ENCODE data around the gene PLXNB2.

PLXNB2 gene

DNA sequence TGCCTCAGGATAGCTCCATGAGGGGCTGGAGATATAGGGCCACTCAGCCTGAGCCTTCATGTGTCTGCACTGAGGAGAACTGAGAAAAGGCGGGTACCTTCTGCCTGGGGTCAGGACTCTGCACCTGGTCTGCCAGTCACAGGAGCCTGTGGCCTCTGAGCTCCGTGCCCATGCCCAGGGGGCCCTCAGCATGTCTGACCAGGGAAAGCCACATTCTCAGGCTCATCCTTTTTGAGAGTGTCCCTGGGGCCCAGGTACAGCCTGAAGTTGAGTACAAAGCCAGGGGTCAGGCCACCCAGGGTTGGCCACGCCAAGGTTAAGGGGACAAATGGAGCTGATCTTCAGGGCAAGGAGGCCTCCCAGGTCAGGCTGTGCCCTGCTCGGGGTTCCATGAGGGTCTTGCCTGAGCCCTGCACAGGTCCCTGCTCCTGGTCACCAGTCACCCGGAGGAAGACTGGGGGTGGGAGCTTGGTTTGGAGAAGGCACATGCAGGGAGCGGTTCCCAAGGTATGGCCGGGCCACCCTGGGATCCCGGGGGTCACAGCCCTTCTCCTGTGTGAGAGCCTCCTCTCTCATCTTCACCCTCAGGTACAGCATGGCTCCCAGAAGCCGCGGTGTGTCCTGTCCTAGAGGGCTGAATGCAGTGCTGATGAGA is 13.4 kb upstream of the PLXNB2 start:
- H3K27ac ChIP-seq (ENCODE audit: low read length), result no peak overlapping the region
- DNase-seq, result no peak
- no peak overlapping the region for H3K9ac ChIP-seq (ENCODE audit: low read length)
- H4K20me1 ChIP-seq (ENCODE audit: insufficient read depth, low read length), result no peaks in the 10 kb centered on the region
- H3K27me3 ChIP-seq (replicated peaks; ENCODE audit: insufficient read depth, low read length), result no peaks in the 10 kb centered on the region
- H3K4me2 ChIP-seq (ENCODE audit: low read depth, low read length), result no peak overlapping the region
- no peak overlapping the region for H3K4me3 ChIP-seq (ENCODE audit: low read length)
- H3K79me2 ChIP-seq (ENCODE audit: low read length), result no peaks in the 10 kb centered on the region
- H2AFZ ChIP-seq (ENCODE audit: low read length), result no peak overlapping the region
- H3F3A ChIP-seq (ENCODE audit: insufficient read depth, low read length), result no peaks in the 10 kb centered on the region
- TF ChIP-seq EZH2phosphoT487 (IDR thresholded peaks at IDR 0.05; ENCODE audit: low read length) (no peak), EZH2 (optimal IDR thresholded peaks at IDR 0.05; ENCODE audit: low read depth, low read length) (no peak)
- TF ChIP-seq, protein P1, sequence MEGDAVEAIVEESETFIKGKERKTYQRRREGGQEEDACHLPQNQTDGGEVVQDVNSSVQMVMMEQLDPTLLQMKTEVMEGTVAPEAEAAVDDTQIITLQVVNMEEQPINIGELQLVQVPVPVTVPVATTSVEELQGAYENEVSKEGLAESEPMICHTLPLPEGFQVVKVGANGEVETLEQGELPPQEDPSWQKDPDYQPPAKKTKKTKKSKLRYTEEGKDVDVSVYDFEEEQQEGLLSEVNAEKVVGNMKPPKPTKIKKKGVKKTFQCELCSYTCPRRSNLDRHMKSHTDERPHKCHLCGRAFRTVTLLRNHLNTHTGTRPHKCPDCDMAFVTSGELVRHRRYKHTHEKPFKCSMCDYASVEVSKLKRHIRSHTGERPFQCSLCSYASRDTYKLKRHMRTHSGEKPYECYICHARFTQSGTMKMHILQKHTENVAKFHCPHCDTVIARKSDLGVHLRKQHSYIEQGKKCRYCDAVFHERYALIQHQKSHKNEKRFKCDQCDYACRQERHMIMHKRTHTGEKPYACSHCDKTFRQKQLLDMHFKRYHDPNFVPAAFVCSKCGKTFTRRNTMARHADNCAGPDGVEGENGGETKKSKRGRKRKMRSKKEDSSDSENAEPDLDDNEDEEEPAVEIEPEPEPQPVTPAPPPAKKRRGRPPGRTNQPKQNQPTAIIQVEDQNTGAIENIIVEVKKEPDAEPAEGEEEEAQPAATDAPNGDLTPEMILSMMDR (IDR thresholded peaks at IDR 0.05; ENCODE audit: low read length), result no peak
- H3K9me2 ChIP-seq (replicated peaks; ENCODE audit: insufficient read depth, low read length), result no peaks in the 10 kb centered on the region
- no peaks in the 10 kb centered on the region for H3K36me3 ChIP-seq (replicated peaks; ENCODE audit: insufficient read depth, low read length)
- H3K4me1 ChIP-seq (ENCODE audit: low read length), result peaks cover 6% of the 10 kb centered on the region
- H3K9me3 ChIP-seq (replicated peaks; ENCODE audit: insufficient read depth, low read length), result no peaks in the 10 kb centered on the region

DNA sequence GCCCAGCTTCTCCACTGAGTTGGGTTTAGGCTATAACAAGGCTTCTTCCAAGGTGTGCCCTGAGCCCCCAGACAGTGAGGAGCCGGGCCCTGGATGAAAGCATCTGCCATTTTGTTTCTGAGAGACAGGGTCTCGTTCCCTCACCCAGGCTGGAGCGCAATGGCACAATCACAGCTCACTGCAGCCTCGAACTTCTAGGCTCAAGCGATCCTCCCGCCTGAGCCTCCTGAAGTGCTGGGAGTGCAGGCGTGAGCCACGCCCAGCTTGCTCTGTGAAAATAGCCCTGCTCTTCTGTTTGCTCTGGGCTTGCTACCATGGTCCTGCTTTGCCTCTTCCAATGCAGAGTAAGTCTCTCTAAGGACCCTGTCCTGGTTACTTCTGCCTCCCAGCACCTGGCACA is 12.7 kb upstream of the PLXNB2 start:
- no peak for TF ChIP-seq EZH2 (optimal IDR thresholded peaks at IDR 0.05; ENCODE audit: low read depth, low read length)
- TF ChIP-seq, protein P1 (IDR thresholded peaks at IDR 0.05; ENCODE audit: low read length), result no peak
- no peak for TF ChIP-seq EZH2phosphoT487 (IDR thresholded peaks at IDR 0.05; ENCODE audit: low read length)
- no peak overlapping the region for H3K4me3 ChIP-seq (ENCODE audit: low read length)
- no peaks in the 10 kb centered on the region for H3K36me3 ChIP-seq (replicated peaks; ENCODE audit: insufficient read depth, low read length)
- H3K27ac ChIP-seq (ENCODE audit: low read length), result no peak overlapping the region
- no peaks in the 10 kb centered on the region for H4K20me1 ChIP-seq (ENCODE audit: insufficient read depth, low read length)
- peaks cover 4% of the 10 kb centered on the region for H3F3A ChIP-seq (ENCODE audit: insufficient read depth, low read length)
- H3K27me3 ChIP-seq (replicated peaks; ENCODE audit: insufficient read depth, low read length), result no peaks in the 10 kb centered on the region
- H3K79me2 ChIP-seq (ENCODE audit: low read length), result no peaks in the 10 kb centered on the region
- H3K9me3 ChIP-seq (replicated peaks; ENCODE audit: insufficient read depth, low read length), result no peaks in the 10 kb centered on the region
- no peak overlapping the region for H2AFZ ChIP-seq (ENCODE audit: low read length)
- H3K4me1 ChIP-seq (ENCODE audit: low read length), result peaks cover 13% of the 10 kb centered on the region
- no peak overlapping the region for H3K9ac ChIP-seq (ENCODE audit: low read length)
- no peak for DNase-seq
- no peak overlapping the region for H3K4me2 ChIP-seq (ENCODE audit: low read depth, low read length)
- no peaks in the 10 kb centered on the region for H3K9me2 ChIP-seq (replicated peaks; ENCODE audit: insufficient read depth, low read length)

DNA sequence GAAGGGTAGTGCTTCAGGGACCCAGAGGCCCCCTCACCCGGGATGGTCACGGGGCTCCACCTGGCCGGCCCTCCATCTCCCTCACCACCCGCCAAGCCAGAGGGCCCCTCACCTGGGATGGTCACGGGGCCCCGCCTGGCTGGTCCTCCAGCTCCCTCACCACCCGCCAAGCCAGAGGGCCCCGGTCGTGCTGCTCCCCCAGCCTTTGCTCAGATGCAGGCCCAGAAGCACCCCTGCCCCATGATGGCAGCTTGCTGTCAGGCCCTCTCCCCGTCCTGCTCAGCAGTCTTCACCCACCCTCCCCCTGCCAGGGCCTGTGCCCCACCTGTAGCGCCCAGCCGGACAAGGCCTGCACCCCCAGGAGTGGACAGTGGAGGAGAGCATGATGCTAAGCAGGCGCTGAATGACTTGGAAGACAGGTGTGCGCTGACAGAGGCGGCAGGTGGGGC is 12.1 kb upstream of the PLXNB2 start:
- DNase-seq, result no peak
- Histone ChIP-seq H4K20me1 (ENCODE audit: insufficient read depth, low read length) (no peaks in the 10 kb centered on the region), H3K36me3 (replicated peaks; ENCODE audit: insufficient read depth, low read length) (no peaks in the 10 kb centered on the region), H3K4me1 (ENCODE audit: low read length) (peaks cover 18% of the 10 kb centered on the region), H3F3A (ENCODE audit: insufficient read depth, low read length) (peaks cover 10% of the 10 kb centered on the region), H3K4me3 (ENCODE audit: low read length) (no peak overlapping the region), H3K9me3 (replicated peaks; ENCODE audit: insufficient read depth, low read length) (no peaks in the 10 kb centered on the region), H3K4me2 (ENCODE audit: low read depth, low read length) (no peak overlapping the region), H3K9me2 (replicated peaks; ENCODE audit: insufficient read depth, low read length) (no peaks in the 10 kb centered on the region), H3K79me2 (ENCODE audit: low read length) (no peaks in the 10 kb centered on the region), H3K9ac (ENCODE audit: low read length) (no peak overlapping the region), H3K27ac (ENCODE audit: low read length) (no peak overlapping the region), H3K27me3 (replicated peaks; ENCODE audit: insufficient read depth, low read length) (no peaks in the 10 kb centered on the region), H2AFZ (ENCODE audit: low read length) (no peak overlapping the region)
- TF ChIP-seq, protein P1 (IDR thresholded peaks at IDR 0.05; ENCODE audit: low read length), result no peak
- TF ChIP-seq EZH2 (optimal IDR thresholded peaks at IDR 0.05; ENCODE audit: low read depth, low read length), result no peak
- no peak for TF ChIP-seq EZH2phosphoT487 (IDR thresholded peaks at IDR 0.05; ENCODE audit: low read length)
